ENCODE data around the gene PDLIM5.
A peak's percentile ranks its signal among the peaks of the same experiment; 100 is the strongest.

The PDLIM5 gene

DNA sequence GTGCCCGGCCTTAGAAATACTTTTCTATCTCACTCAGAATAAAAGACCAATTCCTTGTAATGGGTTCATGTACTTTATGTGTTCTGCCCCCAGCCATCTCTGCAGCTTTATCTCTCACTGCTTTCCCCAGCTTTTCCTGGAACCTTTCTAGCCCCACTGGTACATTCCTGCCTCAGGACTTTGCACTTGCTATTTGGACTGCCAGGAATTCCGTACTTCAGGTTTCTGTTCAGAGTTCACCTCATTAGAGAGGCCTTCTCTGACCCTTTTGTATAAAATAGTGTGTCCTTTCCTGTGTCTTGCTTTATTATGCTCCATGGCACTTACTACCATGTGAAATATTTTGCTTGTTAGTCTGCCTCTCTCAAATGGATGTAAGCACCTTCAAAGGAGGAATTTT, 112.5 kb downstream of the PDLIM5 start:
- no peaks in the 10 kb centered on the region for H3K9me3 ChIP-seq (ENCODE audit: insufficient read depth, low read depth, low read length)
- H3K9ac ChIP-seq (ENCODE audit: low read depth, low read length) = no peak overlapping the region
- no peak overlapping the region for H3K27ac ChIP-seq (ENCODE audit: low read depth, low read length)
- 99% methylated on average over 2 of the region's 2 CpGs for WGBS
- H3K36me3 ChIP-seq (ENCODE audit: insufficient read depth, low read length) = no peaks in the 10 kb centered on the region
- no peaks in the 10 kb centered on the region for H3K27me3 ChIP-seq (ENCODE audit: insufficient read depth, low read length)
- H3K4me3 ChIP-seq (ENCODE audit: low read length) = no peak overlapping the region
- H3K4me1 ChIP-seq (ENCODE audit: insufficient read depth, low read length) = no peaks in the 10 kb centered on the region

DNA sequence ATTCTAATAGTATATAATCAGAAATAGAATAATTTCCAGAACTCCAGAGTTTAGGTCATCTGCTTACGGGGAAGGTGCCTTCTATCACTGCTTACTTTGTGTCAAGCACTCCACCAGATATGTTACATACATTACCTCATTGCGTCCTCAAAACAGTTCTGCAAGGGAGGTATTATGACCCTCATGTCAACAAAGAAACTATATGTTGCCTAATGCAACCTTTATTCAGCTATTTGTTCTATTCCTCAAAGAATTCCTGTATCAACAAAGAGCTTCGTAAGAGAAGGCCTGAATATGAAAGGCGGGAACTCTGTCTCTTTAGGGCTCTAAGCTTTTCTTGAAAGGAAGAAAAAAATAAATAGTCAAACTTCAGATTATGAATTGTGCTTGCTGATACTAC, 114.7 kb downstream of the PDLIM5 start:
- Histone ChIP-seq H3K36me3 (ENCODE audit: insufficient read depth, low read length) (no peaks in the 10 kb centered on the region), H3K4me1 (ENCODE audit: insufficient read depth, low read length) (no peaks in the 10 kb centered on the region), H3K27ac (ENCODE audit: low read depth, low read length) (no peak overlapping the region), H3K9me3 (ENCODE audit: insufficient read depth, low read depth, low read length) (no peaks in the 10 kb centered on the region), H3K4me3 (ENCODE audit: low read length) (no peak overlapping the region), H3K9ac (ENCODE audit: low read depth, low read length) (no peak overlapping the region), H3K27me3 (ENCODE audit: insufficient read depth, low read length) (no peaks in the 10 kb centered on the region)
- WGBS = 74% methylated on average over 4 of the region's 4 CpGs

DNA sequence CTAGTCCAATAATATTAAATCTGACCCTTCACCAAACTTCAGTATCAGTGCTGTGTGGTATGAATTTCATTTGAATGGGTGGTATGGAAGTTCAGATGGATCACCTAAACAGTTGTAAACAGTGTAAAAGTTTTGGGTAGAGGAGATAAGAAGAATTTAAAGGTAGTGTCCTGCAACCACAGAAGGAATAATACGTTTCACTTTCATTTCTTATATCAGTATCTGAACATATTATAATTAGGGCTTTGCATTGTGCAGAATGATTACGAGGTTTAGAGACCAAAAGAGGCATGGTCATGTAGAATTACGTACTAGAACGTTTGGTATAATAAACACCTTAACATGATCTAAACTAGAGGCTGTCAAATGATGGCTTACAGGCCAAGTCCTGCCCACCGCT, 116.1 kb downstream of the PDLIM5 start:
- Histone ChIP-seq H3K27me3 (ENCODE audit: insufficient read depth, low read length) (no peaks in the 10 kb centered on the region), H3K27ac (ENCODE audit: low read depth, low read length) (no peak overlapping the region), H3K9me3 (ENCODE audit: insufficient read depth, low read depth, low read length) (no peaks in the 10 kb centered on the region), H3K9ac (ENCODE audit: low read depth, low read length) (no peak overlapping the region), H3K36me3 (ENCODE audit: insufficient read depth, low read length) (no peaks in the 10 kb centered on the region), H3K4me3 (ENCODE audit: low read length) (no peak overlapping the region), H3K4me1 (ENCODE audit: insufficient read depth, low read length) (no peaks in the 10 kb centered on the region)
- WGBS = 75% methylated on average over 4 of the region's 5 CpGs

DNA sequence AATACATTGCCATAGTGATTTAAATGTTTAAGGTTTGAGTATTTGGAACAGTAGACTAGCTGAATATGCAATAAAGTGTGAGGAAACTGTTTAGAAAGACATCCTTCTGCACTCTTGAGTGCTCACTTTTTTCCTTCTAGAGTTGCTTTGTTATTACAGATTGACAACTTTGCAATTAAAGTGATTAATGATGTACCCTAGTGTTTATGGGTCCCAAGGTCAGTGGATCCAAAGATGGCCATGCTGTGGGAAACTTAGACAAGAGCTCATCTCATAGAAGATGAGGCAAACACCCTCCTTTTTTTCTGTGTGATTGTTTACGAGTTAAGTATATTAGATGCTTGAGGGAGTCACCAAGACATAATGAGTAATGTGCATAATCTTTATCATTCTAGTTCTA, 118.8 kb downstream of the PDLIM5 start:
- no peaks in the 10 kb centered on the region for H3K9me3 ChIP-seq (ENCODE audit: insufficient read depth, low read depth, low read length)
- no peaks in the 10 kb centered on the region for H3K36me3 ChIP-seq (ENCODE audit: insufficient read depth, low read length)
- H3K4me3 ChIP-seq (ENCODE audit: low read length) = no peak overlapping the region
- H3K27me3 ChIP-seq (ENCODE audit: insufficient read depth, low read length) = no peaks in the 10 kb centered on the region
- no CpG with 5 or more reads among the region's 1 CpG for WGBS
- peaks cover 8% of the 10 kb centered on the region; the same call in 1 of the 2 replicates for H3K4me1 ChIP-seq (ENCODE audit: insufficient read depth, low read length)
- H3K27ac ChIP-seq (ENCODE audit: low read depth, low read length) = no peak overlapping the region
- H3K9ac ChIP-seq (ENCODE audit: low read depth, low read length) = no peak overlapping the region

DNA sequence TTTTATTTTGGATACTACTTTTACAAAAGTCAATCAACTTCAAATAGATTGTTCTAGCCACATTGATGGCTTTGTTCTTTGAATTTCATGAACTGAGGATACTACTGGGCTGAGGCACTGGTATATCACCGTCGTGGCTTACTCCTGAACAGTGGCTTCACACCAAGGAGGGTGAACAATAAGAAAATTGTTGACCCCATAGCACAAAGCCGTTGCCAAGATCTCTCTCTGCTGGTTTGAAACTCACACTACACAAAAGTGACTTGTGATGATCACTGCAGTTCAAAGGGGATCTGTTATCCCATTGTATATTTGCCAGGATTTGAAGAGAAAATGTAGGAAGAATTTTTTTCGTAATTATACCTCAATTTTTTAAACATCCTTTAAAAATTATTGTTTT, 119.6 kb downstream of the PDLIM5 start:
- no peak overlapping the region for H3K4me3 ChIP-seq (ENCODE audit: low read length)
- no peaks in the 10 kb centered on the region for H3K36me3 ChIP-seq (ENCODE audit: insufficient read depth, low read length)
- no peak overlapping the region for H3K27ac ChIP-seq (ENCODE audit: low read depth, low read length)
- H3K4me1 ChIP-seq (ENCODE audit: insufficient read depth, low read length) = peaks cover 15% of the 10 kb centered on the region; the same call in 1 of the 2 replicates
- no peak overlapping the region for H3K9ac ChIP-seq (ENCODE audit: low read depth, low read length)
- 62% methylated on average over 3 of the region's 4 CpGs for WGBS
- H3K27me3 ChIP-seq (ENCODE audit: insufficient read depth, low read length) = no peaks in the 10 kb centered on the region
- no peaks in the 10 kb centered on the region for H3K9me3 ChIP-seq (ENCODE audit: insufficient read depth, low read depth, low read length)

DNA sequence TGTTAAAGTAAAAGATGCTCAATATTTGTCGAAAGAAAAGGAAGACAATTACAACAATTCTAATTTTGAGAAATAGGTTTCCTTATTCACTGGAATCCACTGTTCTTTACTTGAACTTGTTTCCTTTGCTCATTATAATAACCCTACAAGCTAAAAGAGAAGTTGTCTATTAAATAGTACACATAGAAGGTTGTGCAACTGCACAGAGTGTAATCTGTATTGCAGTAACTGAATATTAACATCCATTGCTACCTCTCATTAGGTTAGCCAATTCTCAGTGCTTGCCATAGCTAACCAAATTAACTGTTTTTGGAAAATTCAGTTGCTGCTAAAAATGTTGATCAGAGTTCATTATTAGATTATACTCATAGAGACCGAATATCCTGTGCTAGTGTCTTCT, 120.0 kb downstream of the PDLIM5 start:
- 100% methylated on average over 1 of the region's 2 CpGs for WGBS
- Histone ChIP-seq H3K27ac (ENCODE audit: low read depth, low read length) (no peak overlapping the region), H3K9ac (ENCODE audit: low read depth, low read length) (no peak overlapping the region), H3K4me3 (ENCODE audit: low read length) (no peak overlapping the region), H3K9me3 (ENCODE audit: insufficient read depth, low read depth, low read length) (no peaks in the 10 kb centered on the region), H3K4me1 (ENCODE audit: insufficient read depth, low read length) (peaks cover 18% of the 10 kb centered on the region; the same call in 1 of the 2 replicates), H3K36me3 (ENCODE audit: insufficient read depth, low read length) (no peaks in the 10 kb centered on the region), H3K27me3 (ENCODE audit: insufficient read depth, low read length) (no peaks in the 10 kb centered on the region)

DNA sequence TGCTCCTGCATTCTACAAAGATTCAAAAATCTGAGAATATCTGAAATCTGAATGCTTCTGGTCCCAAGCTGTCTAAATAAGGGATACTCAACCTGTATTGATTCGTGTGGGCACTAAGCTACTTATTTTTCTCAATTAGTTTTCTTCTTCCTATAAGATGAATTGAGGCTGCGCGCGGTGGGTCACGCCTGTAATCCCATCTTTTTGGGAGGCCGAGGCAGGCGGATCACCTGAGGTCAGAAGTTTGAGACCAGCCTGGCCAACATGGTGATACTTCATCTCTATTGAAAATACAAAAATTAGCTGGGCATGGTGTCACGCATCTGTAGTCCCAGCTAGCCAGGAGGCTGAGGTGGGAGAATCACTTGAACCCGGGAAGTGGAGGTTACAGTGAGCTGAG, 122.3 kb downstream of the PDLIM5 start:
- Histone ChIP-seq H3K36me3 (ENCODE audit: insufficient read depth, low read length) (no peaks in the 10 kb centered on the region), H3K9me3 (ENCODE audit: insufficient read depth, low read depth, low read length) (no peaks in the 10 kb centered on the region), H3K9ac (ENCODE audit: low read depth, low read length) (no peak overlapping the region), H3K27me3 (ENCODE audit: insufficient read depth, low read length) (no peaks in the 10 kb centered on the region), H3K27ac (ENCODE audit: low read depth, low read length) (no peak overlapping the region), H3K4me1 (ENCODE audit: insufficient read depth, low read length) (peaks cover 30% of the 10 kb centered on the region), H3K4me3 (ENCODE audit: low read length) (no peak overlapping the region)
- 84% methylated on average over 9 of the region's 9 CpGs for WGBS

DNA sequence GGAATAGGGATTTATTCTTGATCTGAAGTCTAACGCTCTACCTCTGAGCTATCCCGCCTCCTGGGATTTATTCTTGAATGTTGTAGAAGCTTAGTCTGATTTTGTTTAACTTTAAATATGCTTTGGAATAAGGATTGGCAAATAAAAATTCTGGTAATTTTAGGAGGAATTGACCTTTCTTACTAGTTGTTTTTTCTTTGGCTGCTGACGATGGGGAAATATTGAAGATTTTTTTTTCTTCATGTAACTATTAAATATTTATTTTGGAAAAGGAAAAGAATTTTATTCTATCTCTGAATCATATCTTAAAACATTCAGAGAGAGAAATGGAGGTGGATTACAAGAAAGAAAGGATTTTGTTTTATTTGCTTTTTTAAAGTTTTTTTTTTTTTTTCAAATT, 122.9 kb downstream of the PDLIM5 start:
- Histone ChIP-seq H3K27ac (ENCODE audit: low read depth, low read length) (no peak overlapping the region), H3K9me3 (ENCODE audit: insufficient read depth, low read depth, low read length) (no peaks in the 10 kb centered on the region), H3K4me1 (ENCODE audit: insufficient read depth, low read length) (peaks cover 30% of the 10 kb centered on the region), H3K27me3 (ENCODE audit: insufficient read depth, low read length) (no peaks in the 10 kb centered on the region), H3K36me3 (ENCODE audit: insufficient read depth, low read length) (no peaks in the 10 kb centered on the region), H3K9ac (ENCODE audit: low read depth, low read length) (no peak overlapping the region), H3K4me3 (ENCODE audit: low read length) (no peak overlapping the region)
- WGBS = 93% methylated on average over 2 of the region's 3 CpGs

DNA sequence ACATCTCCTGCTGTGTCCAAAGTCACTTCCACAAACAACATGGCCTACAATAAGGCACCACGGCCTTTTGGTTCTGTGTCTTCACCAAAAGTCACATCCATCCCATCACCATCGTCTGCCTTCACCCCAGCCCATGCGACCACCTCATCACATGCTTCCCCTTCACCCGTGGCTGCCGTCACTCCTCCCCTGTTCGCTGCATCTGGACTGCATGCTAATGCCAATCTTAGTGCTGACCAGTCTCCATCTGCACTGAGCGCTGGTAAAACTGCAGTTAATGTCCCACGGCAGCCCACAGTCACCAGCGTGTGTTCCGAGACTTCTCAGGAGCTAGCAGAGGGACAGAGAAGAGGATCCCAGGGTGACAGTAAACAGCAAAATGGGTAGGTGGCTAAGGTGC, 123.9 kb downstream of the PDLIM5 start:
- WGBS = 80% methylated on average over 10 of the region's 10 CpGs
- Histone ChIP-seq H3K27ac (ENCODE audit: low read depth, low read length) (0 out of 2 replicates have a peak overlapping the region, but pooled peaks have one; percentile 2), H3K36me3 (ENCODE audit: insufficient read depth, low read length) (no peaks in the 10 kb centered on the region), H3K4me1 (ENCODE audit: insufficient read depth, low read length) (peaks cover 30% of the 10 kb centered on the region), H3K4me3 (ENCODE audit: low read length) (no peak overlapping the region), H3K9ac (ENCODE audit: low read depth, low read length) (no peak overlapping the region), H3K9me3 (ENCODE audit: insufficient read depth, low read depth, low read length) (no peaks in the 10 kb centered on the region), H3K27me3 (ENCODE audit: insufficient read depth, low read length) (no peaks in the 10 kb centered on the region)

DNA sequence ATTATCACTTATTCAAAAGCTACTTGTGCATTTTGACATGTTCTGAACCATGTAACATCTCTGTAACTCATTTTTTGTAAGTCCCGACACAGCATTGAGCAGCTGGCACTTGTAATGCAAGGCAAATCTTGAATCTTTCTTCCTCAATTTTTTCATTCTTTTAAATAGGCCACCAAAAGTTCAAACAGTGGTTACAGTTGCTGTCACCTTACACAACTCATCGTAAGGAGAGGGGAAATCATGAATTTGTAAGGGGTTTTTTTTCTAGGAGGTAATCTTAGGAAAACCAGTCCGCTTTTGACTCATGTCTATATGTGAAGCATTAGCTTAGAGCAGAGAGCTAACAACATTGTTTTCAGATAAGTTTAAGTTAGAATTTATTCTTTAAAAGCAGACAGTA, 124.5 kb downstream of the PDLIM5 start:
- H3K27me3 ChIP-seq (ENCODE audit: insufficient read depth, low read length) = no peaks in the 10 kb centered on the region
- H3K4me1 ChIP-seq (ENCODE audit: insufficient read depth, low read length) = peaks cover 30% of the 10 kb centered on the region
- no peak overlapping the region for H3K9ac ChIP-seq (ENCODE audit: low read depth, low read length)
- H3K9me3 ChIP-seq (ENCODE audit: insufficient read depth, low read depth, low read length) = no peaks in the 10 kb centered on the region
- no peak overlapping the region for H3K27ac ChIP-seq (ENCODE audit: low read depth, low read length)
- 80% methylated on average over 3 of the region's 3 CpGs for WGBS
- no peak overlapping the region for H3K4me3 ChIP-seq (ENCODE audit: low read length)
- H3K36me3 ChIP-seq (ENCODE audit: insufficient read depth, low read length) = no peaks in the 10 kb centered on the region

DNA sequence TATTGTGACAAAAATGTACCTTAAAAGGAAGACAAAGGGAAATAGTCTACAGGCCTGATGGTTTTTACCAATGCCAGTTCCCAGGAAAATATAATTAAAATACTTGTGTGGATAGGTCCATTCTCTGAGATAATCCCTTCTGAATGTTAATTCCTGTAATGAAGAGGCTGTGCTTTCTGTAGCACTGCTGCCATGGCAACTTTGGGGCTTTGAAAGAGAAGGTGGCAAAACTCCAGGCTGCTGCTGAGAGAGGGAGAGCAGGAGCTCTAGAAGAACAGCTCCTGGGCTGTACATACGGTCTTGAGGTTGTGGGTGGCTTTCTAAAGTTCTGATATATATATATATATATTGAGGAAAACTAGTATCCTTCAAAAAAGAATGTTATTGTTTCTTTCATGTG, 125.4 kb downstream of the PDLIM5 start:
- peaks cover 30% of the 10 kb centered on the region for H3K4me1 ChIP-seq (ENCODE audit: insufficient read depth, low read length)
- no peaks in the 10 kb centered on the region for H3K27me3 ChIP-seq (ENCODE audit: insufficient read depth, low read length)
- no peaks in the 10 kb centered on the region for H3K9me3 ChIP-seq (ENCODE audit: insufficient read depth, low read depth, low read length)
- H3K36me3 ChIP-seq (ENCODE audit: insufficient read depth, low read length) = no peaks in the 10 kb centered on the region
- no peak overlapping the region for H3K4me3 ChIP-seq (ENCODE audit: low read length)
- WGBS = 57% methylated on average over 1 of the region's 1 CpG
- no peak overlapping the region for H3K9ac ChIP-seq (ENCODE audit: low read depth, low read length)
- no peak overlapping the region; the same call in 1 of the 2 replicates for H3K27ac ChIP-seq (ENCODE audit: low read depth, low read length)

DNA sequence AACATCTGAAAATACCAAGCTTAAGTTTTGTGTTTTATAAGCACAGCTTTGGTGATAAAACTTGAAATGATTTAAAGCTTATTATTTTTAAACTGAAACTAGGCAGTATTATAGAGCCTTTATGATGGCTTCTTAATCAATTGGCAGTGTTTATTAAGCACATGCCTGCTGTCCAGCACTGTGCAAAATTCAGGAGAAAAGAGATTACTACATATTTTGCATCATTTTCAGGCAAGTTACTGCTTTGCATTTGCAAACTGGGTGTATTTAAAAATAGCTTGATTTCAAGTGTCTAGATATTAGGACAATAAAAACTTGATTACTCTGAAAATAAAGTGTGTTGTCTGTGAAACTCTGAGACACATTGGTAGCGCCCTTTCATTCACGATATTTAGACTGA, 126.5 kb downstream of the PDLIM5 start:
- Histone ChIP-seq H3K36me3 (ENCODE audit: insufficient read depth, low read length) (no peaks in the 10 kb centered on the region), H3K4me1 (ENCODE audit: insufficient read depth, low read length) (peaks cover 30% of the 10 kb centered on the region), H3K27me3 (ENCODE audit: insufficient read depth, low read length) (no peaks in the 10 kb centered on the region), H3K9ac (ENCODE audit: low read depth, low read length) (no peak overlapping the region), H3K9me3 (ENCODE audit: insufficient read depth, low read depth, low read length) (no peaks in the 10 kb centered on the region), H3K4me3 (ENCODE audit: low read length) (no peak overlapping the region), H3K27ac (ENCODE audit: low read depth, low read length) (no peak overlapping the region)
- 100% methylated on average over 2 of the region's 2 CpGs for WGBS

Data from HUES64 (cell line).